Stimulated activated CD4-positive, alpha-beta T cell treated with anti-CD3 and anti-CD28 coated beads, Interleukin-15, amount 100 ng/mL, for 1 hour (primary cell): ENCODE data around the gene SYF2.

ENCODE experiments used
- DNase-seq, 2 donors: peaks; one replicate each; pipeline ENCODE4 v3.0.0-alpha.2; 2020; ENCODE audit warnings: low read depth in 1 of 2, low spot score in 1 of 2

SYF2 gene

DNA sequence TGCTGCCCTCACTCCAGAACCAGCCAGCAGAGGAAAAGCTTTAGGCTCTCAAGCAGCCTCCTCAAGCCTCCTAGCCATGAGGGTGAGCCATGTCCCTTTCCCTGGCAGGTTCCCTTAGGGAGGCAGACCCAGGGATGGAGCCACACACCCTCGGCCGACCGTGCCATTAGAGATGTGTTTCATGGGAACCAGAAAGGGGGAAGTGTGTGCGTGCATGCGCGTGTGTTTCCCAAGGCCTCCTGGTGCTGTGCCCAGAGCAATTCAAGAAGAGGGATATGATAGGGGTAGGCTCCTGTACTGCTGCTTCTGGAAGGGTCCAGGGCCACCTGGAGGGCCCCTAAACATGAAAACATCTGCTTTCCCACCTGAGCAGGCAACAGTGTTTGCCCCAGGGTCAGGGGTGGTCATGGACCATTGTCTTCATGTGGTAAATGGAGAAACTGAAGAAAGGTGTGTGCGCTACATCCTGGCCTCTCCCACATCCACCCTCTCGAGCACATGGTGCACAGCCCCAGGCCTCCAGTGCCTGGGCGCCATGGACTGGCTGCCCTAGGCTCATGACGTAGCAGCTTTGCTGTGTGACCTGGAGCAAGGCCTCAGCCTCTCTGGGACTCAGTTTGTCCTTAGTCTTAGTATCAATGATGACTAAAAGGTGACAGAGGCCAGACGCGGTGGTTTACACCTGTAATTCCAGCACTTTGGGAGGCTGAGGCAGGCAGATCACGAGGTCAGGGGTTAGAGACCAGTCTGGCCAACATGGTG, 48.1 kb downstream of the SYF2 start:
- DNase-seq: no peak

DNA sequence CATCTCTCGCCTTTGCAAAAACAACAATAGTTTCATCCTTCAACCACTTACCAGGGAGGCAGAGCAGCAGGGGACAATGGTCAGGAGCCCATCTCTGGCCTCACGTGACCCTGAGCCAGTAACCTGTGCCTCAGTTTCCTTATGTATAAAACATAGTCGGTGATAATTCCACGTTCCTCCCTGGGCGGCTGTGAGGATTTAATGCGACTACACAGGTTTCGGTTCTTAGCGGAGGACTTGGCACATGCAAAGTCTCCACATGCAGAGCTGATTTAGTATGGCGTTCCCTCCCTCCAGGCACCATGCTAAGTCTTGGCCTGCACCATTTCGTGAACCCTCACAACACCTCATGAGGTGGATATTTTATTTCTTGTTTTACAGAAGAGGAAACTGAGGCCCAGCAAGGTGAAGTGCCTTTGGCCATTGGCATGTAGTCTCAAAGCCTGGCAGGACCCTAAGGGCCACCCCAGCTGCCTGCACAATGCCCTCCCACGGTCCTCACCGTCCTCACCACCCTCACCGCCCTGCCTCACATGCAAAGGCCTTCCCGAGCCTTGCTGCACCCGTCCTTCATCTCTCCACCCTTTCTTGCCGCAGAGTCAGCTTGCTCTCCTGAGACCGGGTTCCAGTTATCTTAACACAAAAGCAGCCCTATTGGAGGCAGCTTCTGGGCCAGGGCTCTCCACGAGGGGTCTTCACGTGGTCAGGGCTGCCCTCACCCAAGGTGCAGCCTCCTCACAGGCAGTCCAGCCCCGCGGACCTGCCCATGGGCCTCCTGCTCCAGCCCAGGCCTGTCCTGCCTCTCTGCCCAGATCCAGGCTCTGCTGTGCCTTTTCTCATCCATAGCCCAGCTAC, 48.9 kb downstream of the SYF2 start:
- no peak for DNase-seq

DNA sequence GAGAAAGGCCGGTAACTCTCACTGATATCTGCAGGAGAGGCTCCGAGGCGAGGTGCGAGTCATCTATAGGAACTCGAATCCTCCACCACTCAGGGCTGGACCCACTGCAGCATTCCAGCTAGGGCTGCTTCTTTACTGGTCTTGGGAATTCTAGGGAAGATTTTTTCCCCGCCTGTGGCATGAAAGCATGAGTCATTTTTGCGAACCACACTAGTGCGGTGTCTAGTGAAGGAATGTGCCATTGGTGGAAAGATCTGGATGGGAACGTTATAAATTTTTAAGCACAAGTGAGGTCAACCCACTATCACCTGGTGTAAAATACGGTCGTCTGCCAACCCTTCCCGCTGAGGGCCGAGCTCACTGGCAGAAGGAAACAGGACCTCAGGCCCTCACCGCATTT, 49.7 kb downstream of the SYF2 start:
- no peak for DNase-seq

DNA sequence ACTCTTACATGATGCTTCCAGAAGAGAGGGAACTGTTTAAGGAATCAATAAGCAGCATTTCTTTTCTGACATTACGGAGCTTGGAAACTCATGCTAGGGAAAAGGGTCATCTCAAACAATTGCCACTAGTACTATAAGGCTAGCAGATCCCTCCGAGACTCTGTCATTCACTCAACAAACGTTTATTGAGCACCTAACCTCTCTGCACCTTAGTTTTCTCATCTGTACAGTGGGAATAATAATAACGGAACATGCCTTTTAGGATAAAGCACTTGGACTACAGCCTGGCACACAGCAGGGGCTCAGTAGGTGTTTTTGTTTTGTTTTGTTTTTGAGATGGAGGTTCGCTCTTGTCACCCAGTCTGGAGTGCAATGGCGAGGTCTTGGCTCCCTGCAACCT, 51.3 kb downstream of the SYF2 start:
- DNase-seq: no peak

DNA sequence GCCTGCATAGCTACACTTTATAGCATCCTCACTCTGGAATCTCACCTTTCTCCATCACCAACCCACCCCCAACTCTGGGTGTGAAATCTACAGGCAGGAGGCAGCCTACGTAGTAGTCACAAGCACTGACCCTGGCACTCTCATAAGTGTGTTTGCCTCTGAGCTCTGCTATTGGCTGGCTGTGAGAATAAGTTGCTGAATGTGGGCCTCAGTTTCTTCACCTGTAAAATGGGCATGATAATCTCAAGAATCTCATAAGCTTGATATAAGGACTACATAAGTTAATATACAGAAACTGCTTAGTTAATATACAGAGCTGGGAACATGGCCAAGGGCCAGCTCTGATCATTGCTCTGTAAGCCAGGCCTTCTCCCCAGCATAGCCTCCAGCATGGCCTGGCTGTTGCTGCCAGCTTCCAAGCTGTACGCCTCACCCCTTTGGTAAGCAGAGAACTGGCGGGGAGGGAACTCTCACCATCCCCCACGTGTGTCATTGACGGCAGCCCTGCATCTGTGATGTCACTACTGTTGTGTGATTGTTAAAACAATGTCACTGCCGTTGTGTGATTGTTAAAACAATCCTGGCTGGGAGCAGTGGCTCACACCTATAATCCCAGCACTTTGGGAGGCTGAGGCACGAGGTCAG, 53.3 kb downstream of the SYF2 start:
- DNase-seq: no peak

DNA sequence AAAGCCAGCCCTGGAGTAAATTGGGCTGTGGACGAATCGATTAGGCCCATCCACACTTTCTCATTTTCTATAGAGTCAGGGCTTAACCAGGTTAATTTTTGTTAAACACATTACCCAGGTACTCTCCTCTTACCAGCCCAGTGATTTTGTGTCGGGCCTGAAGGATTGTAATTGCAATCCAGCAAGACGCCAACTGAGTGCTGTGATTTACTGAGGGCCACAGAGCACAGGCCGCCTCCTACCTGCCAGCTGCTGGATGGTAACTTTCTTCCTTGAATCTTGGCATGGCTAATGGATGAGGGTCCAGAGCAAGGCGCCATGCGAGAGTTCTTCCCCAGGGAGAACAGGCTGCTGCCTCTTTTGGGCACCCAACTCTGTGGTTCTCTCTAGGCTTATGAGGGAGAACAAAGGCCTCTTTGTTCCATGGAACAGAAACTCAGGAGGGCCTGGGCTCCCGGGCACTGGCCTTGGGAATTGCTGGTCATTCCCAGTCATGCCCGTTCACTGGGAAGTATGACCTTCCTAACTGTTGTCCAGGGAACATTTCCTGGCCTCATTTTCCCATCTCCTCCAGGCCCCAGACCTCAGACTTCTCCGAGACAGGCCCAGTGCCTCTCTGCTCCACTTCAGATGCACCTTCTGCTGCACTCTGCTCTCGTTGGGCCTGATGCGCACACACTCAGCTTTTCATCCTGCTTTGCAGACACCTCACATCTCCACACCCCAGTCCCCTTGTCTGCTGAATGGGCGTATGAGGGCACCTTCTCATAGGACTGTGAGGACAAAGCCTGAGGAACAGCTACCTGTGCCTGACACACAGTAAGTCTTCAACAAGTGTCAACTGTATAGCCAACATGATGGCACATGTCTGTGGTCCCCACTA, 57.3 kb downstream of the SYF2 start:
- DNase-seq: no peak

DNA sequence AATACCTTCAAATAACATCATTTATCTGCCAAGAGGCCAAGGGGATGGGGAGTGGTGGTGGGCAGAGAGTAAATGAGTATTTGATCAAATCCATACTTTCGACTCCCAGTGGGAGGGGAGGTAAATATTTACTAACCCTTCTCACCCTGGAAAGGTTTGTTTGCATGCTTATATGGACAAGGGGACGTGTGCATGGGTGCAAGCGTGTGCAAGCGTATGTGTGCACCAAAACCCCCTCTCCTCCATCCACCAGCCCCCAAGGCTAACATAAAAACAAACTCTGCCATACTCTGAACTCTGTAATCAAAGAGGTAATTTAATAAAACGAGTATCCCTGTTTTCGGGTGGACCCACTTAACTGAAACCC, 58.0 kb downstream of the SYF2 start:
- no peak for DNase-seq

DNA sequence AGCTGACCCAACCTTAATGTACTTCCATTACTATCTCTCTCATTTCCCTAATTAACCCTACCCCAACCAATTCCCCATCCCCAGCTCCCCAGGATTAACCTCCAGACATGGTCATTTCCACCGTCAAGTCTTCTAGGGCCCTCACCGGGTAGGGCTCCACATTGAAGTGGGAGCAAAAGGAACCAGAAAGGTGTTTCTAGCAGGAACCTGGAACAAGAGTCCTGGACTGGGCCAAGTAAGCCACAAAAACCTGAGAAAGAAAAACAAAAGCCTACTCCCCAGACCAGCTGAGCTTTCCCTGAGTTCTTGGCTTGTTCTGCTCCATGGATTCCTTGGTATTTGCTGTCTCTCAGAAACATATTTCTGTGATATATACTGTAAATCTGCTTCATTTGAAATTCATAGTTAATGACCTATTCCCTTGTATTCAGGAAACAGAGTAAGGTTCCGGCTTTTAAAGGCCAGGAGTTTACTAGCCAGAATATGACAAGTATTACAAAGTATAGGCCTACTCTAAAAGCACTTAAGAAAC, 58.4 kb downstream of the SYF2 start:
- no peak for DNase-seq
